HK-2 (cell line): Measurements from ENCODE around the gene C11orf65.

ENCODE experiments used
- DNase-seq: peaks from one replicate; pipeline ENCODE4 v3.0.0-alpha.2; 2018; ENCODE audit not compliant: unreplicated experiment

C11orf65 gene

DNA sequence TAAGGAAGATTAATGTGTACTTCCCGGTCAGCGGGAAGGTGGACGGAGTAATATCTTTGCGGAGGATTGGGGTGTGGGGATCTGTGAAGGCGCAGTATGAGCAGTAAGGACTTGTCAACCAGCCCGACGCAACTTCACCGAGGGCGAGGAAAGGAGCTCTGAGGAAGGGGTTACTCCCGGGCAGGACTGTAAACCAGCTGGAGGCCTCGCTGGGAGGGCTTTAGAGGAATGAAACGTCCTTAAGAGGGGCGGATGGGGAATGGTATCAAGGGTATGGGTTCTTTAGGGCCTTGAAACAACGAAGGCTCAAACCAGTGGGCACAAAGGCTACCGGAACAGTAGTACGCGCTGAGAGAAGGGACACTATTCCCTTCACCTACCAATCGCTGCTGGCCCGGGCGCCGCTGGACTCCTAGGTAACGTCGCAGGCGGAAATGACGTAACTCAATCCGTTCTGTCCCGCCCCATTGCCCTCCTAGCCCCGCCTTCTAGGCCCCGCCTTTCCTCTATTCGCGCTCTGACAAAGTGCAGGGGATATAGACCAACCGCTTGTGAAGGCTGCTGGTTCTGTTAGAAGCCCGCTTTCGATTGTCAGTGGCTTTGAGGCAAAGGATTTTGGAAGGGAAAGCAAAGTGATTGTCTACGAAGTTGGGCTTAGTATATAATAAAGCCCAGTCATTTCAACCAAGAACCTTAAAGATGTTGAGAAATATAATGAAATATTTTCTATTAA is at the start of gene C11orf65:
TSS of gene C11orf65 (minus strand) at position 439 of the 733 bp plus-strand sequence. CDS start 5,970 bp downstream, outside the sequence.
- peak; percentile 90 for DNase-seq

DNA sequence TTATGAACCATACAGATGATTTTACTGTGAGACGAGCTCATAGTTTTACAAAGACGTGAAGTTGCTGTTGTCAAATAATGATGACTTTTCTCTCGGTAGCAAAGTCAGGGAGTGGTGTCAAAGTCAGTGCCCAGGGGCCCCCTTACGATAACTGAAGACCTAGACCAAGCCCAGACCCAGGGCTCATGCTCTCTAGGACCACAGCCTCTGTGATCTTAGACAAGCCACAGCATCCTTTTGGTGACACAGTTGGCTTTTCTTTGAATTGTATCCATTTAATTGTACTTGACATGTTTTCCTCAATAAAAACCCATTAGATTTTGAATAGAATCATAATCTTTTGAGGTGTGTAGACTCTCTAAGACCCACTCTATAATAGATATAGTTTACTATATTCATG is 48.8 kb upstream of the C11orf65 start:
- DNase-seq = no peak

- no peak for DNase-seq
These were observed 45.4 kb upstream of the C11orf65 start for GRCh38 chr11:108512708-108513107.

DNA sequence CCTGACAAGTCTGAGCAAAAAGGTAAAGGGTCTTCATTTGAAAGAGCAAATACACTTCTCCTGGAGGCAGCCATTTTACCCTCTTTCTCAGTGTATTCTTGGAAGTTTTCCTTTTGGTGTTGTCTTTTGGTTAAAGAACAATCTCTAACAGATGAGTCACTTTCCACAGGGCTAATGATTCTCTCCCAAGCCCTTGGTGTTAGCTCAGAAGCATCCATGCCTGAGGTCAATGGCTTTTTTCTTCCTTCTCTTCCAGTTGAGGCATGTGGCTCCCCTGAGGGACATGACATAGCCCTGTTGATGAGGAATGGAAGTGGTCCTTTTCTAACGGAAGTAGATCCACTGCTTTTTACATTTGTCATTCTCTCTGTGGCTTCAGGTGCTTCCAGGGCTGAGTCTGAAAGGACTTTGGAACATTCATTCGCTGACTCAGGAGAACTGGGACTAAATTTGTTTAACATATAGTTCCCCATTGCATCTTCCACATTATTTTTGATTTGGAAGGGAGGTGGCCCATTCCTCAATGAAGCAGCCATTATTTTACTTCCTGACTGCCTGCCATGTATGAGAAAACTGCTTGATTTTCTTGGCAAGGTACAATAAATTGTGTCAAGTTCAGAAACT is 44.6 kb upstream of the C11orf65 start:
- peak; percentile 54 for DNase-seq

DNA sequence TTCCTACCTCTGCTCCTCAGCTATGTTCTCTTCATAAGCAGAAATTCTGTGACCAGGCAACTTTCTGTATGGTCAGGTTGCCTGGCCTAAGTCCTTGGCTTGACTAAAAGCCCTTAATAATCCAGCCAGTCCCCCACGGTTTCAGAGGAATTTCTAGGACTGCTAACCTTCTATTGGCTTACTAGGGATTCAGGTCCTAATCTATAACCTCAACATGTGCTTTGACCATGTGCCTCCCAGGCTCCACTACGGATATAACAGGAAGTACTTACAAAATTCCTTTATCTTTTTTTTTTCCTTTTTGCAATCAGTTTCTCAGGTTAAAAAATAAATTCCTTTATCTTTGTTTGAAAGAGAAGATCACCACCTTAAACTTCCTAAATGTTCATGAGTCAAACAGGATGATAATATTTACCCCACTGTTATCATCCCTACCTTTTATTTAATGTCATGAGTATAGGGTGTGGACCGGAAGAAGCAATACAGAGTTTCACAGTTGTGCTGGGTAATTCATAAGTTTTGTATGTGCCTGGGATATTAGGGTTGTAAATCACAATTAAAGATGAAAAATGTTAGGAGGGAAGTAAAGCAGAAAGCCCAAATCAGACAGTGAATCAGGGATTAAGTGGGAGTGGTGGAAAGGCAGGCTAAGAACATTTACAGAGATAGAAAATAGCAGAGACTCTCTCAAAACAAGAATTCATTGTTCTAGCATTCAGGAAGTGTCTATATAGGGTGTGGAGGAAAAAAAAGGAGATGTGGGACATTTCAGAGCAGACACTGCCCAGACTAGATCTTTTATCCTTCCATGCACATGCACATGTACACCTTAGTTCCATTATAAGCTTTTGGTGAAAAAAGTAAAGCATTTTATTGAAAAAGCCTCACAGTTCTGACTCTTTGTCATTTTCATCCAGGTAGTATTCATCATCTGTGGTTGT is 41.6 kb upstream of the C11orf65 start:
- DNase-seq = no peak

- no peak for DNase-seq
These were observed 34.1 kb upstream of the C11orf65 start for GRCh38 chr11:108501396-108501795.

- no peak for DNase-seq
These were observed 33.4 kb upstream of the C11orf65 start for GRCh38 chr11:108500721-108501120.

GRCh38 chr11:108500169-108500568 is 32.8 kb upstream of the C11orf65 start:
- no peak for DNase-seq

- DNase-seq = no peak
These were observed 31.6 kb upstream of the C11orf65 start for GRCh38 chr11:108498816-108499408.

- peak; percentile 67 for DNase-seq
These were observed 30.9 kb upstream of the C11orf65 start, which contains the start of gene POGLUT3 for GRCh38 chr11:108498046-108498815. POGLUT3 (minus strand) TSS chr11:108498384; CDS start chr11:108498366, 18 bp downstream.

DNA sequence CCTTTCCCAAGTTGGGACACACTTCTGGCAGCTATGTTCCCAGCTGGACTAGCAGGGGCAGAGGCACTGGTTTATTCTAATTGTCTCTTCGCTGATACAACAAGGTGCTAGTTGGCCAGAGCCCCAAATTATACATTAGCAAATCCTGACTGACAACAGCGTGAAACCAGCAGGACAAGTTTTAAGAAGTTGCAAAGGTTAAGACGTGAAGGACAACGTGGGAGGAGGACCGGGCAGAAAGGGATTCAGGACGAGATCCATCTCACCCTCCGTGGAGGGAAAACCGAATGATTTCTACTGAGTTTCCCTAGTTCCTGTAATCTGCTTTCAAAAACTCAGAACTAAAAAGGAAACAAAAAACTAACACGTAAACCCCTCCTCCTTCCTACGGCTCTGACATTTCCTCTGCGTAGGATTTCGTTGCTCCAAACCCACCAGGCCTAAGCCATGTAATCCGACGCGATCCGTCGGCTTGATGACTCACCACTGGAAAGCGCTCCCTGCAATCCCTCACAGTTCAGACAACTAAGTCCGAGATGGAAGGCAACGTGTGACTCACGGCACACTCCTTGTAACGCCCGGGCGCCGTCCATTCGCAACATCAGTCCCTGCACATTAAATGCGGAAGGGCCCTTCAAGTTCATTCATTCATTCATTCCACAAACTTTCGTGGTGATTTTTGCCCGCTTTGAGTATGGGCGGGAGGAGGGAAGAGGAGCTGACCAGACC is 30.2 kb upstream of the C11orf65 start:
- peak; percentile 85 for DNase-seq

DNA sequence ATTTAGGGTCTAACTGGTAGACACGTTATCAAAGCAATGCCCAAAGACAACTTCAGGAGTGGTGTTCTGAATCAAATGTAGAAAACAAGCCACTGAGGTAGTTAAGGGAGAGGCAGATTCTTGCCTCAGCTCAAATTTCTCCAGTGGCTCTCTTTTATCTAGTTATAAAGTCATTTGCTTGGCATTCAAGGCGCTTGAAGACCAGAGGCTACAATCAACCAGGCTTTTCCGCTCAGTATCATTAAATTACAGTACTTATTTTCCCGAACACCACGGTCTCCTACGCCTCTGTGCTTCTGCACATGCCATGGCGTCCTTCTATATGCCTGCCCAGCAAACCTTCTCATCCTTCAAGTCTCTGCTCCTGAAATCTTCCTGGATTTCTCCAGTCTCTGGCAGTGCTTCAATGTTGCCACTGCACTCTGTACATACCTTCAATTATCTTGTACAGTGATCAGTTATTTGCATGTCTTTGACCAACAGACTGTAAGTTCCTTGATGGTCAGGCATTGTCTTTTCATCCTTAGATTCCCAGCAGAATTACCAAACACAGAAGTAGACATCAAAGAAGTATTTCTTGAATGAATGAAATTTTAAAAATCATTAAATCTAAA is 29.4 kb upstream of the C11orf65 start:
- no peak for DNase-seq

GRCh38 chr11:108495326-108495725 is 28.0 kb upstream of the C11orf65 start:
- no peak for DNase-seq

DNA sequence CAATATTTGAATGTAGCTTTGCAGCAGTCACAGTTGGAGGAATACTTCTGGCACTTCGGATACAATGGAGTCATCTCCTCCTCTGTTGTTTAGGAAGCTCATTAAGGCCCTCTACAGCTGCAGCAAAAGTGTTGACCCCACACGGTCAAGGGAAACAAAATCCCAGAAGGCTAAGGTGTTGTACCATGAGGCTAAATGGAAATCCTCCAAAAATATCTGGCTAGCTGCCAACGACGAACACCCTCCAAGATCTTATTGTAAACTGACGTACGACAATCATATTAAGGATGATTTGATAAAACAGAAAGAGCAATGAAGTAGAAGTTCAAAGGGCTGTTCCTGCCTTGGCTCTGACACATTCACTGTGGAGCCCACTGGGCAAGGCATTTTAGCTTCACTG is 26.9 kb upstream of the C11orf65 start:
- DNase-seq = no peak

DNA sequence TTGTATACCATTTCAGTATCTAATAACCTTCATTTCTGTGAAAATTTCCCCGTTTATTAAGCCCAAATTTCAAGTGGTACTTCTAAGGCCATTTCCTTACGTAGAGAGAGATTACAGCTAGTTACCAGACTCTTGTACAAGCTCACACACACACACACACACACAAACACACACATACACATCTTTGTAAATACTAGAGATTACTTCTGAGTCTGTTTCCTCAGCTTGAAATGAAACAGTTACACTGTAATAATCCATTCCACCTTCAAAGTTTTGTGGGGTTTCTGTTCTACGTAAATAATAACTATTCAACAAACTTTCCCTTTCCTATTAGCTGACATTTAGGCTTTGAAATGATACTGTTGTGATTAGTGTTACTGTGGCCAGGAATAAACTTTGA is 24.6 kb upstream of the C11orf65 start:
- no peak for DNase-seq

DNA sequence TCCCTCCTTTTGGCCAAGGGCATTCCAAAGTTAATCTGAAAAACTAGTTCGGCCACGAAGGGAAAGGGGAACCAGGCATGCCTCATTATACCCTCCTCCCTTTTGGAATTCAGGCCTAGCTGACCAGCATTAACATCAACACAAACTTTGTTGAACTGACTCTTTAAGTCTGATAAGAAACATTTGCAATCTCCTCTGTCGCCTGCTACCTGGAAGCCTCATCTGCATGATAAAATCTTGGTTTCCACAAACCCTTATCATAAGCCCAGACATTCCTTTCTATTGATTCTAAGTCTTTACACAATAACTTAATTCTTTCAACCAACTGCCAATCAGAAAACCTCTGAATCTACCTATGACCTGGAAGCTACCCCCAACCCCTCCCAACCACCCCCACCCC is 19.5 kb upstream of the C11orf65 start:
- DNase-seq = no peak

DNA sequence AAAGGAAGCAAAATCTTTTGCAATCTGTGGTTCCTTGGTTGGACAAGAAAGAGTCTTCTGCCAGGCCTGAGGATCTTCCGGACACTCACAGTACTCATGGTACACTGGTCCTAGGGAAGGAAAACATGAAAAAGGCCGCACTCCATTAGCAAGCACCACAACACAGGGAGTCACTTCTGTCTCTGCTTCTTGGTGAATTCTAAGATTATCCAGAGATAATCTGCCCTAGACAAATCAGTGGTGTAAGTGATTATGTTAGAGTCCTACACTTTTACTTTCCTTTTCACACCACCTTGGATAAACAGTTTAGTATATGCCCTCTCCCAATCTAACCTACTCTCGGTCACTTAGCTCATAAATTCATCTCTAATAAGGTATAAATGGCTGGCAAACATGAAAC is 19.0 kb upstream of the C11orf65 start:
- DNase-seq = no peak

DNA sequence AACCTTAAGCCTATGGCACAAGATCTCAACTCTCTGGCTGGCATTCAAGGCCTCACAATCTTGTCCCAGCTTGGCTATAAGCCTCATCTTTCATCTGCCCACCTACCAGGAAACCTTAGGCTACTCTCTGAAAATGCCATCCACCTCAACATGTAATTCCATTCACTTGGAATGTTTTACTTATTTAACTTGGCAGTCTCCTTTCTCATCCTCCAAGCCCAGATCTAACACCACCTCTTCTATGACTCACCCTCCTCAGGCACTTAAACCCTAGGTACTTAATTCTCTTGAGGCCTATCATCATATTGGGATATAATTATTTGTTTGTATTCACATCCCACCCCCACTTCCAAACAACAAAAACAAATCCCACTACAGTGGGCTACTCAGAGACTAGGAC is 15.8 kb upstream of the C11orf65 start:
- no peak for DNase-seq

GRCh38 chr11:108474664-108475463 is 7.5 kb upstream of the C11orf65 start:
- no peak for DNase-seq
